ENCODE data around the gene SFRP5. TPM values are rescaled to one million over a fixed set of nuclear protein-coding genes. Genes with fewer than 3 reads are reported as not detected.

The SFRP5 gene
- not detected in 2 replicates for total RNA-seq

- DNase-seq (ENCODE audit: low read depth, low spot score) = no peak
Observed at GRCh38 chr10:97771913-97772823, at the start of gene SFRP5. Gene SFRP5 (minus strand): TSS chr10:97771999. CDS start chr10:97771833, 166 bp downstream.

GRCh38 chr10:97820096-97820704, 48.4 kb upstream of the SFRP5 start:
- no peak for DNase-seq (ENCODE audit: low read depth, low spot score)

GRCh38 chr10:97818572-97818971, 46.8 kb upstream of the SFRP5 start:
- DNase-seq (ENCODE audit: low read depth, low spot score) = no peak

GRCh38 chr10:97816609-97817008, 44.8 kb upstream of the SFRP5 start:
- no peak for DNase-seq (ENCODE audit: low read depth, low spot score)

- DNase-seq (ENCODE audit: low read depth, low spot score) = no peak
Observed at GRCh38 chr10:97814996-97815395, 43.2 kb upstream of the SFRP5 start.

GRCh38 chr10:97813311-97813710, 41.5 kb upstream of the SFRP5 start:
- DNase-seq (ENCODE audit: low read depth, low spot score) = no peak

GRCh38 chr10:97812696-97813095, 40.9 kb upstream of the SFRP5 start:
- DNase-seq (ENCODE audit: low read depth, low spot score) = no peak

- no peak for DNase-seq (ENCODE audit: low read depth, low spot score)
Observed at GRCh38 chr10:97811958-97812357, 40.2 kb upstream of the SFRP5 start.

- no peak for DNase-seq (ENCODE audit: low read depth, low spot score)
Observed at GRCh38 chr10:97810446-97810845, 38.6 kb upstream of the SFRP5 start.

- no peak for DNase-seq (ENCODE audit: low read depth, low spot score)
Observed at GRCh38 chr10:97805949-97806348, 34.1 kb upstream of the SFRP5 start.

- no peak for DNase-seq (ENCODE audit: low read depth, low spot score)
Observed at GRCh38 chr10:97805096-97805884, 33.5 kb upstream of the SFRP5 start.

GRCh38 chr10:97801422-97801821, 29.6 kb upstream of the SFRP5 start:
- no peak for DNase-seq (ENCODE audit: low read depth, low spot score)

- no peak for DNase-seq (ENCODE audit: low read depth, low spot score)
Observed at GRCh38 chr10:97800474-97800873, 28.7 kb upstream of the SFRP5 start.

GRCh38 chr10:97798958-97799610, 27.3 kb upstream of the SFRP5 start:
- no peak for DNase-seq (ENCODE audit: low read depth, low spot score)

GRCh38 chr10:97796651-97797050, 24.9 kb upstream of the SFRP5 start:
- no peak for DNase-seq (ENCODE audit: low read depth, low spot score)

GRCh38 chr10:97795886-97796285, 24.1 kb upstream of the SFRP5 start:
- no peak for DNase-seq (ENCODE audit: low read depth, low spot score)

- DNase-seq (ENCODE audit: low read depth, low spot score) = no peak
Observed at GRCh38 chr10:97791824-97792721, 20.3 kb upstream of the SFRP5 start.

GRCh38 chr10:97789770-97790397, 18.1 kb upstream of the SFRP5 start:
- no peak for DNase-seq (ENCODE audit: low read depth, low spot score)

- DNase-seq (ENCODE audit: low read depth, low spot score) = no peak
Observed at GRCh38 chr10:97788552-97789442, 17.0 kb upstream of the SFRP5 start.
